Pancreas (tissue), 10 donors: ENCODE measurements around the gene PLCB1. TPM values are rescaled to one million over a fixed set of nuclear protein-coding genes. Genes with fewer than 3 reads are reported as not detected.

Source experiments
- ATAC-seq, 4 donors: fragments of 200-7000 bp; cut with Tn5 transposase; one replicate each; pipeline versions ENCODE4 v1.8.0 to v1.9.1; 2020; ENCODE audit warnings: mild to moderate bottlenecking in 4 of 4, moderate library complexity in 4 of 4
- DNase-seq, 6 donors: peaks; one replicate each; pipeline ENCODE4 v3.0.0-alpha.2; 2020
- FAIRE-seq: peaks from 2 replicates; lab custom pipeline; 2012; peaks lifted over from hg19 to GRCh38; lab: Jason Lieb, UNC
- H3K27ac ChIP-seq, 4 donors: fragments of 200-600 bp; sonication (generic); 1 replicate in 3 of 4; 2 replicates in 1 of 4; pipeline versions ENCODE4 v1.5.0 to v1.8.0; 2020
- H3K27me3 ChIP-seq, 4 donors: fragments of 200-600 bp; one replicate each; pipeline ENCODE4 v1.8.0; 2021
- H3K36me3 ChIP-seq, 3 donors: fragments of 200-600 bp; sonication (generic) in 1 of 3; one replicate each; pipeline versions ENCODE4 v1.5.0 to v1.8.0; 2020 to 2021
- H3K4me1 ChIP-seq, 3 donors: fragments of 200-600 bp; one replicate each; pipeline ENCODE4 v1.8.0; 2021
- H3K4me3 ChIP-seq, 4 donors: fragments of 200-600 bp; sonication (generic) in 2 of 4; one replicate each; pipeline versions ENCODE4 v1.5.0 to v1.8.0; 2020 to 2021
- H3K9me3 ChIP-seq, 4 donors: fragments of 200-600 bp; one replicate each; pipeline ENCODE4 v1.8.0; 2021
- WGBS, 2 donors: extraction: QIAGEN DNeasy Blood & Tissue Kit; methylation state at CpG; one replicate each; pipeline ENCODE4 v1.1.7; 2013; 5-methylcytosine and 5-hydroxymethylcytosine counted together
- intact Hi-C, 3 donors: fragments of 100-400 bp; cut with DNase I; formaldehyde crosslinking; loops; one replicate each; pipeline versions ENCODE4 v1.11.1 to v1.14.2; 2022
- polyA plus RNA-seq, 2 donors: library from polyadenylated mRNA; stranded (reverse); fragments of 200-250 nt; gene quantifications; one replicate each; pipeline ENCODE4 v1.2.3, GENCODE V29; 2013
- total RNA-seq, 6 donors: library from RNA; stranded (reverse); fragmentation: NEBNext Ultra II Directional in 4 of 6; extraction: Animal tissue kit (Norgen Biotek cat#: 25700) in 4 of 6; gene quantifications; one replicate each; pipeline versions ENCODE4 v1.2.1 to v1.2.4, GENCODE V29; 2021 to 2023
- TF ChIP-seq, protein P1 (sequence below), 4 donors: fragments of 200-600 bp; sonication (generic) in 3 of 4; IDR thresholded peaks; one replicate each; pipeline versions ENCODE4 v1.5.0 to v1.8.0; 2021; ENCODE audit warnings: antibody characterized with exemption in 4 of 4
- donor health status: healthy with polysubstance abuse.
- donor health status: DM: no; HTN: no; CAD: no; lungs with moderate emphysema.
- donor health status: DM: no; HTN: no; CAD: no.
- donor health status: control.
- donor health status: control.
- donor health status: Bipolar disorder and iron deficiency.
- donor health status: DM: yes; HTN: yes; CAD: no.
- donor health status: DM: no; HTN: no; CAD: no.
- donor health status: DM: no; HTN: no; CAD: no.
- donor health status: DM: yes; HTN: yes; CAD: no.

PLCB1 gene
- total and polyA plus RNA-seq, 8 donors = 4.5 to 18.7 (median 13.7) TPM

DNA sequence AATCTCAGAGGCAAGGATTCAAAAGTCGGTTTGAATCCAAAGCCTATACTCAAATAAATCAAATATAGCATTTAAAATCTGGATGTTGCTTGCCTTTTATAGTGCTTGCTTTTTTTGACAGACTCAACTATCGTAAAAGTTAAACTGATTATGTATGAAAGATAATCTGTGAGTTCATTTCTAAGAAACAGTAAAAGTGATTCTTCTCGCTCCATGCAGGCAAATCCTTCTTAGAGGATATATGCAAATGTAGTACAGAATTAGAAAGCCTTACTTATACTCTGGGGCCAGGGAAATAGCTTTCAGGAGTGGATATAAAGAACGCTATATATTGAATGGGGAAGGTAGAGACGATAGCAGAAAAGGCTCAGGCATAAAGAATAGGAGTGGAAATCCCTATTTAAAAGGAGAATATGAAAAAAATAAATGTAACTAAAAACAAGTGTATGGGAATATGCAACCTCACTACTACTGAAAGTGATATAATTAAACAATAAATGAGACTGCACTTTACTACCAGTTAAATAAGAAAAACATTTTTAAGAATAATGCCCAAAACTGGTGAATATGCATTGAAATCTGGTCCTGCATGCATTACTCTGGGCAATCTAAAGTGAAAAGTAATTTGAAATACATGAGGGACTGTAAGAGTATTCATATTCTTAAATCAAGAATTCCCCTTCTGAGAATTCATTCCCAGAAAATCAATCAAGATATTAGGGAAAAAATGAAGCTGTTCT lies 575.1 kb downstream of the PLCB1 start:
- no peak for FAIRE-seq

GRCh38 chr20:8709627-8710026 lies 577.6 kb downstream of the PLCB1 start:
- DNase-seq (no peak), FAIRE-seq (no peak), ATAC-seq (no peak)
- Histone ChIP-seq H3K27ac (no peak overlapping the region), H3K4me1 (no peaks in the 10 kb centered on the region), H3K36me3 (no peaks in the 10 kb centered on the region), H3K4me3 (no peak overlapping the region), H3K9me3 (no peaks in the 10 kb centered on the region), H3K27me3 (no peaks in the 10 kb centered on the region)
- WGBS, 2 donors = 63 to 73% methylated on average over 3 of the region's 3 CpGs
- TF ChIP-seq, protein P1, sequence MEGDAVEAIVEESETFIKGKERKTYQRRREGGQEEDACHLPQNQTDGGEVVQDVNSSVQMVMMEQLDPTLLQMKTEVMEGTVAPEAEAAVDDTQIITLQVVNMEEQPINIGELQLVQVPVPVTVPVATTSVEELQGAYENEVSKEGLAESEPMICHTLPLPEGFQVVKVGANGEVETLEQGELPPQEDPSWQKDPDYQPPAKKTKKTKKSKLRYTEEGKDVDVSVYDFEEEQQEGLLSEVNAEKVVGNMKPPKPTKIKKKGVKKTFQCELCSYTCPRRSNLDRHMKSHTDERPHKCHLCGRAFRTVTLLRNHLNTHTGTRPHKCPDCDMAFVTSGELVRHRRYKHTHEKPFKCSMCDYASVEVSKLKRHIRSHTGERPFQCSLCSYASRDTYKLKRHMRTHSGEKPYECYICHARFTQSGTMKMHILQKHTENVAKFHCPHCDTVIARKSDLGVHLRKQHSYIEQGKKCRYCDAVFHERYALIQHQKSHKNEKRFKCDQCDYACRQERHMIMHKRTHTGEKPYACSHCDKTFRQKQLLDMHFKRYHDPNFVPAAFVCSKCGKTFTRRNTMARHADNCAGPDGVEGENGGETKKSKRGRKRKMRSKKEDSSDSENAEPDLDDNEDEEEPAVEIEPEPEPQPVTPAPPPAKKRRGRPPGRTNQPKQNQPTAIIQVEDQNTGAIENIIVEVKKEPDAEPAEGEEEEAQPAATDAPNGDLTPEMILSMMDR (IDR thresholded peaks at IDR 0.05) = no peak
- intact Hi-C loops = loop anchor here in 2 of 3 donors (10.0 kb wide), 2 partner anchors 575 to 655 kb away; partner anchors contain the start of gene PLCB1 (in 1 of the 2)

More for the DNA sequence above, 575.1 kb downstream of the PLCB1 start:
- TF ChIP-seq, protein P1 (IDR thresholded peaks at IDR 0.05) = no peak
- Histone ChIP-seq H3K4me3 (no peak overlapping the region), H3K9me3 (no peaks in the 10 kb centered on the region), H3K27me3 (no peaks in the 10 kb centered on the region), H3K4me1 (no peaks in the 10 kb centered on the region), H3K36me3 (no peaks in the 10 kb centered on the region), H3K27ac (no peak overlapping the region)
- intact Hi-C loops = loop anchor here in 1 of 3 donors (10.0 kb wide), 1 partner anchor 572 kb away; the partner anchor contains the start of gene PLCB1
- WGBS, 2 donors = 88 to 91% methylated on average over 5 of the region's 5 CpGs
- DNase-seq = no peak
- no peak for ATAC-seq

GRCh38 chr20:8711501-8711900 lies 579.4 kb downstream of the PLCB1 start:
- intact Hi-C loops = loop anchor here in 1 of 3 donors (10.0 kb wide), 1 partner anchor 657 kb away; no protein-coding TSS in a partner anchor
- DNase-seq = no peak
- WGBS, 2 donors = 95 to 100% methylated on average over 3 of the region's 3 CpGs
- no peaks in the 10 kb centered on the region for H3K27me3 ChIP-seq
- TF ChIP-seq, protein P1 (IDR thresholded peaks at IDR 0.05) = no peak
- no peaks in the 10 kb centered on the region for H3K4me1 ChIP-seq
- no peak for FAIRE-seq
- no peaks in the 10 kb centered on the region for H3K36me3 ChIP-seq
- ATAC-seq = no peak
- no peaks in the 10 kb centered on the region for H3K9me3 ChIP-seq
- H3K4me3 ChIP-seq = no peak overlapping the region
- H3K27ac ChIP-seq = no peak overlapping the region

DNA sequence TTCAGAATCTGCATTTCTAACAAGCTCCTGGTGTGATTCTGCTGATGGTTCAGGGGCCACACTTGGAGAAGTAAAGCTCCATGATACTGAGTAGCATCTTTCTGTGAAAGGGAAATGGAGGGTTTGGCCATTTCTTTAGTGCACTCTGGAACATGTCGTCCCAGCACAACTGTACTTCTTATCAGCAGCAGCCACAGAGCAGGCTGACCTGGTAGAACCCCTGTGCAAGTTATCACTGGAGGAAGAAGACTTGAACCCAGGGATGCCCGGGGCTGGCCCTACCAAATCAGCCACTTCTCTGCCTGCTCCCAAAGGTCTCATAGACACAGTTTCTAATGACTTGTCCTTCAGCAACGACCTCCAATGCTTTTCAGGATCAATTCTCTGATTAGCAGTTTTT lies 582.1 kb downstream of the PLCB1 start:
- Histone ChIP-seq H3K9me3 (no peaks in the 10 kb centered on the region), H3K36me3 (no peaks in the 10 kb centered on the region), H3K27me3 (no peaks in the 10 kb centered on the region), H3K4me3 (no peak overlapping the region), H3K27ac (no peak overlapping the region), H3K4me1 (no peaks in the 10 kb centered on the region)
- DNase-seq = no peak
- ATAC-seq = no peak
- TF ChIP-seq, protein P1 (IDR thresholded peaks at IDR 0.05) = no peak
- FAIRE-seq = no peak
- WGBS, 2 donors = 66 to 79% methylated on average over 3 of the region's 3 CpGs
- intact Hi-C loops = loop anchor here in 1 of 3 donors (10.0 kb wide), 1 partner anchor 659 kb away; no protein-coding TSS in a partner anchor

GRCh38 chr20:8718279-8718678 lies 586.2 kb downstream of the PLCB1 start:
- no peaks in the 10 kb centered on the region for H3K9me3 ChIP-seq
- TF ChIP-seq, protein P1 (IDR thresholded peaks at IDR 0.05) = no peak
- H3K4me1 ChIP-seq = no peaks in the 10 kb centered on the region
- FAIRE-seq = no peak
- 81 to 89% methylated on average over 4 of the region's 4 CpGs for WGBS, 2 donors
- no peaks in the 10 kb centered on the region for H3K27me3 ChIP-seq
- no peak for DNase-seq
- no peak overlapping the region for H3K27ac ChIP-seq
- intact Hi-C loops = loop anchor here in 1 of 3 donors (10.0 kb wide), 1 partner anchor 663 kb away; no protein-coding TSS in a partner anchor
- H3K36me3 ChIP-seq = no peaks in the 10 kb centered on the region
- no peak for ATAC-seq
- no peak overlapping the region for H3K4me3 ChIP-seq
